H7 (cell line): ENCODE measurements around the gene MRTFA. TPM values are rescaled to one million over a fixed set of nuclear protein-coding genes. Genes with fewer than 3 reads are reported as not detected.
"Not testable (repeated sequence)": the region's sequence is repeated elsewhere in the genome, so short reads cannot be mapped to it uniquely, and the experiment has no call there.

Experiments
- DNase-seq: peaks from one replicate; pipeline ENCODE4 v3.0.0; 2012
- H3K27me3 ChIP-seq: 2 replicates; pipeline ENCODE4 v1.6.0; 2011; ENCODE audit warnings: mild to moderate bottlenecking, low read length; ENCODE audit not compliant: control insufficient read depth, insufficient read depth
- H3K36me3 ChIP-seq: replicated peaks from 2 replicates; pipeline ENCODE4 v1.5.1; 2011; ENCODE audit warnings: low read length; ENCODE audit not compliant: control insufficient read depth, insufficient read depth
- H3K4me3 ChIP-seq: 2 replicates; pipeline ENCODE4 v1.5.1; 2011; ENCODE audit warnings: low read depth, mild to moderate bottlenecking, control low read depth, low read length, moderate library complexity; ENCODE audit not compliant: insufficient read depth
- total RNA-seq: library from RNA; depleted of rRNA; stranded (reverse); fragments of >200 nt; shearing (Covaris generic); gene quantifications from 2 replicates; pipeline ENCODE4 v1.2.3, GENCODE V29; 2014

Gene MRTFA
- total RNA-seq, 1 experiment from 2014 or later, result 26.2 TPM

GRCh38 chr22:40583053-40583741, 53.3 kb downstream of the MRTFA start:
- Histone ChIP-seq H3K4me3 (no peak overlapping the region), H3K36me3 (no peaks in the 10 kb centered on the region), H3K27me3 (no peaks in the 10 kb centered on the region)
- no peak for DNase-seq

DNA sequence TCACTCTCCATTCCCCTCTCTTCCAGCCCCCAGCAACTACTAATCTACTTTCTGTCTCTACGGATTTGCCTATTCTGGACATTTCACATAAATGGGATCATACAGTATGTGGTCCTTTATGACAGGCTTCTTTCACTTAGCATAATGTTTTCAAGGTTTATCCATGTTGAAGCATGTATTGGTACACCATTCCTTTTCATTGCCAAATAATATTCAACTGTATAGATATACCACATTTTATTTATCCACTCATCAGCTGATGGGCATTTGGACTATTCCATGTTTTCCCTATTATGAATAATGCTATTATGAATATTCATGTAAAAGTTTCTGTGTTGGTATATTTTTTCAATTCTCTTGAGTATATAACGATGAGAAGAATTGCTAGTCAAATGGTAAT, 54.5 kb downstream of the MRTFA start:
- DNase-seq, result no peak
- H3K4me3 ChIP-seq, result no peak overlapping the region

DNA sequence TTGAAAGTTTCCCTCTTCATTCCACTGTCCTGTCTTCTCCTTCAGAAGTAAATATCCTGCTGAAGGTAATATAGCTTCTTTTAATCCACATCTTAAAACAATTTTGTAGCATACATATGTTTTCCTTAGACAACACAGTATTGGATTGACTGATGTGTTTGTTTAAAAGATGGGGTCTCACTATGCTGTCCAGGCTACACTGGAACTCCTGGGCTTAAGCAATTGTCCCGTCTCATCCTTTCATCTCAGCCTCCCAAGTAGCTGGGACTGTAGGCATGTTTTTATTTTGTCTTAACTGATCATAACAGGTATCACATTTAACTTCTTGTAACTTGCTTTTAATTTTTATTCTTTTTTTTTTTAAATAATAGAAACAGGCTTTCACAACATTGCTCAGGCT, 55.9 kb downstream of the MRTFA start:
- Histone ChIP-seq H3K36me3 (no peaks in the 10 kb centered on the region), H3K4me3 (no peak overlapping the region), H3K27me3 (no peaks in the 10 kb centered on the region)
- no peak for DNase-seq

More for the DNA sequence above, 54.5 kb downstream of the MRTFA start:
- no peaks in the 10 kb centered on the region for H3K27me3 ChIP-seq
- H3K36me3 ChIP-seq, result no peaks in the 10 kb centered on the region

- Histone ChIP-seq H3K27me3 (no peaks in the 10 kb centered on the region), H3K36me3 (no peaks in the 10 kb centered on the region), H3K4me3 (no peak overlapping the region)
- no peak for DNase-seq
Observed at GRCh38 chr22:40578171-40578570, 58.3 kb downstream of the MRTFA start.

- no peaks in the 10 kb centered on the region for H3K27me3 ChIP-seq
- H3K4me3 ChIP-seq, result no peak overlapping the region
- no peak for DNase-seq
- H3K36me3 ChIP-seq, result no peaks in the 10 kb centered on the region
Observed at GRCh38 chr22:40572976-40573375, 63.5 kb downstream of the MRTFA start.

- H3K27me3 ChIP-seq, result no peaks in the 10 kb centered on the region
- H3K4me3 ChIP-seq, result no peak overlapping the region
- DNase-seq, result no peak
- no peaks in the 10 kb centered on the region for H3K36me3 ChIP-seq
Observed at GRCh38 chr22:40571887-40572286, 64.6 kb downstream of the MRTFA start.

DNA sequence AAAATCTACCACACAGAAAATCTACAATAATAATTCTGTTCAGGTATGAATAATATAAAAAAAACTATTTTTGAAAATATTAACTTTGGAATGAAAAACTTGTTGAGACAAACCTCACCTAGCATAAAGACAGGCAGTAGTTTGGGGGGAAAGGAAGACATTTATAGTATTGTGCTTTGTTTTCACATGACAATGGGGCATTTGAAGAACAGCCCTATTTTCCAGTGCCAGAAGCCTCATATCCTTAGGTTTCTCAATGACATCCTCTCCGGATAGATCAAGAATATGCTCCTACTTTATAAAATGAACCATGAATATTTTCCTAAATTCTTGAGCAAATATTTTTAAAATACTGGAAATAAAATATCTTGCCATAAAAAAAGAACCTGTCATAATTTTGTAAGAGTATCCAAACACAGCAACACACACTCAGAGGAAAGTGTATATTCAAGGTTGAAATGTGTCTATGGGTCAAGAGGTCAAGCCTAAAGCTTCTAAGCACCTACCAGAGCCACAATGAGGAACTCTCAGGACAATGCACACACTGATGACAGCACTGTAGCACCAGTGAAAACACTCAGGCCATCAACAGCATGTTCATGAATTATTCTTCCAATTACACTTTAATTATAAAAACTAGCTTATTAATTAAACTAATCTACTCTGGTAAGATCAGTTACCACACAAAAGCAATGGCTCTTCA, 68.7 kb downstream of the MRTFA start:
- Histone ChIP-seq H3K4me3 (no peak overlapping the region), H3K27me3 (no peaks in the 10 kb centered on the region), H3K36me3 (no peaks in the 10 kb centered on the region)
- DNase-seq, result no peak

DNA sequence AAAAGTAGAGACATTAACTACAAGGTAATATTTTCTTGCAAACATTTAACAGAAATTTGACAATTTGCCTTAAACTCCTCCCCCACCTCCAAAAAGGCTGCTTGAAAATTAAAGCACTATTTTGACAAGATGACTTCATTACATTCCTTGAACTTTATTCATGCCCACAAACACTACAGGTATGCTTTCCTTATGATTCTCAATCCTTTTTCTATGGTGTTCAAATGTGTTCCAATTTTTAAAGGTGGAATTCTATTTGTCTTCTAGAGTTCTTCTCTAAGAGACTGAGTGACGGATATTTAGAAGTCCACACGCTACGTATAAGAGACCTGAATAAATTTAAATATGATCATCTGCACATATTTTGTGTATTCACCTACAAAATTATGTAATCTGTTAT, 69.4 kb downstream of the MRTFA start:
- Histone ChIP-seq H3K27me3 (no peaks in the 10 kb centered on the region), H3K4me3 (no peak overlapping the region), H3K36me3 (no peaks in the 10 kb centered on the region)
- no peak for DNase-seq

GRCh38 chr22:40560994-40561515, 75.5 kb downstream of the MRTFA start:
- H3K36me3 ChIP-seq, result no peaks in the 10 kb centered on the region

DNA sequence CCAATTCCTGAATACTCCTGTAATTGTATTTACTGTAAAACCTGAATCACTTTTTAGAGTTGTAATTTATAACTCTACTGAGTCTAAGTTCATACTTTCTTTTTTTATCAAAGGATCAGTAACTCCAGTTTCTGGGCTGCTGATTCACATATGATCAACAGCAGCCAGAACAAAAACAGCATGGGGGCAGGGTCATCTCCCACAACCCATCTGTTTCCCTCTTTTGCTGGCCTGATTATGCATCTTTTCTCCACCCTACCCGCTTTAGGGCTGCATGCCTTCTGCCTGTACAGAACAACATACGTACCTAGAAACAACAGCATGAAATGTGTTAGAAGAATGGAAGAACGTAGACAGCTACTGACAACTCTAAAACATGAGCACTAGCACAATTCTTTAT, 76.0 kb downstream of the MRTFA start:
- Histone ChIP-seq H3K4me3 (no peak overlapping the region), H3K27me3 (no peaks in the 10 kb centered on the region), H3K36me3 (no peaks in the 10 kb centered on the region)
- DNase-seq, result peak; percentile 19

More at GRCh38 chr22:40560994-40561515, 75.5 kb downstream of the MRTFA start:
- Histone ChIP-seq H3K27me3 (no peaks in the 10 kb centered on the region), H3K4me3 (no peak overlapping the region)
- DNase-seq, result no peak

- H3K27me3 ChIP-seq, result no peaks in the 10 kb centered on the region
- no peaks in the 10 kb centered on the region; the same call in 1 of the 2 replicates for H3K36me3 ChIP-seq
- DNase-seq, result no peak
- no peak overlapping the region for H3K4me3 ChIP-seq
Observed at GRCh38 chr22:40557972-40558371, 78.5 kb downstream of the MRTFA start.

DNA sequence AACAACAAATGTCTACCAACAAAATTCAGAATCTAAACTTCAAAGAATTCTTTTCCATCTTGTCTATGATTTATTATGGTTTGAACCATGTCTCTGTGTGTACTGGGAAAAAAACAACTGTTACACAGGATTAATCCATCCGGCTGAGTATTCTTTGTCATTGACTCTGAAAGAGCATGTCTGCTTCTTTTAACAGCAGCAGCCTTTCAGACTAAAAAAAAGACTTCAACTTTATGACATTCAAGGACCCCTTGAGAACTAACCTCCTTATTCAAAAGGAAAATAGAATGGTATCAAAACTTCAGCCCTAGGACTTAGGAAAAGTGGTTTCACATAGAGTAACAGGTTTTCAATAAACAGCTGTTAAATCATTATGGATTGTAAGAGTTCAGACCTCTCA, 79.9 kb downstream of the MRTFA start:
- Histone ChIP-seq H3K4me3 (no peak overlapping the region), H3K27me3 (no peaks in the 10 kb centered on the region)

DNA sequence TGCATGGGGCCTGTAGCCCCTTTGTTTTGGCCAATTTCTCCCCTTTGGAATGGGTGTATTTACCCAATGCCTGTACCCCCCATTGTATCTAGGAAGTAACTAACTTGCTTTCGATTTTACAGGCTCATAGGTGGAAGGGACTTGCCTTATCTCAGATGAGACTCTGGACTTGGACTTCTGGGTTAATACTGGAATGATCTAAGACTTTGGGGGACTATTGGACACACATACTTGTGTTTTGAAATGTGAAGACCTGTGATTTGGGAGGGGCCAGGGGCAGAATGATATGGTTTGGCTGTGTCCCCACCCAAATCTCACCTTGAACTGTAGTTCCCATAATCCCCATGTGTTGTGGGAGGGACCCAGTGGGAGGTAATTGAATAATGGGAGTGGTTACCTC, 82.5 kb downstream of the MRTFA start:
- H3K27me3 ChIP-seq, DNase-seq: not testable (repeated sequence)

More for the DNA sequence above, 79.9 kb downstream of the MRTFA start:
- H3K36me3 ChIP-seq, result peaks cover 1% of the 10 kb centered on the region; the same call in 1 of the 2 replicates
- DNase-seq, result no peak

DNA sequence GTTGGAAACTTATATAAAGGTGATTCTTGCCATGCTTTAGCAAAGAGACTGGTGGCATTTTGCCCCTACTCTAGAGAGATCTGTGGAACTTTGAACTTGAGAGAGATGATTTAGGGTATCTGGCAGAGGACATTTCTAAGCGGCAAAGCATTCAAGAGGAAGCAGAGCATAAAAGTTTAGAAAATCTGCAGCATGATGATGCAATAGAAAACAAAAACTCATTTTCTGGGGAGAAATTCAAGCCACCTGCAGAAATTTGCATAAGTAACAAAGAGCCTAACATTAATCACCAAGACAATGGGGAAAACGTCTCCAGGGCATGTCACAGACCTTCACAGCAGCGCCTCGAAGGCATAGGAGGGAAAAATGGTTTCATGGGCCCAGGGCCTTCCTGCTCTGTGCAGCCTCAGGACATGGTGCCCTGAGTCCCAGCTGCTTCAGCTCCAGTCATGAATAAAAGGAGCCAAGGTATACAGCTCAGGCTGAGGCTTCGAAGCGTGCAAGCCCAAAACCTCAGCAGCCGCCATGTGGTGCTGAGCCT, 83.4 kb downstream of the MRTFA start:
- no peak for DNase-seq
- no peak overlapping the region for H3K4me3 ChIP-seq
- peaks cover 1% of the 10 kb centered on the region; the same call in 1 of the 2 replicates for H3K36me3 ChIP-seq
- no peaks in the 10 kb centered on the region for H3K27me3 ChIP-seq

More for the DNA sequence above, 82.5 kb downstream of the MRTFA start:
- not testable (repeated sequence) for H3K36me3 ChIP-seq, H3K4me3 ChIP-seq

GRCh38 chr22:40552070-40552469, 84.4 kb downstream of the MRTFA start:
- Histone ChIP-seq H3K36me3 (peaks cover 1% of the 10 kb centered on the region; the same call in 1 of the 2 replicates), H3K27me3 (no peaks in the 10 kb centered on the region), H3K4me3 (no peak overlapping the region)
- DNase-seq, result no peak
